GM23338 (cell line): ENCODE data around the gene UBTF. TPM values are rescaled to one million over a fixed set of nuclear protein-coding genes. Genes with fewer than 3 reads are reported as not detected.

Experiments
- ATAC-seq: fragments of 200-7000 bp; cut with Tn5 transposase; 3 replicates; pipeline ENCODE4 v1.9.1; 2020
- DNase-seq: peaks from one replicate; pipeline ENCODE4 v3.0.0-alpha.2; 2015; ENCODE audit warnings: low spot score
- H2AFZ ChIP-seq: fragments of 200-600 bp; sonication (generic); 2 replicates; pipeline ENCODE4 v1.8.0; 2016; ENCODE audit warnings: antibody characterized with exemption, mild to moderate bottlenecking, moderate library complexity
- H3F3A ChIP-seq: fragments of 200-600 bp; sonication (generic); replicated peaks from 2 replicates; pipeline ENCODE4 v1.8.0; 2017; ENCODE audit warnings: antibody characterized with exemption, mixed run types, low read depth
- H3K27ac ChIP-seq: fragments of 200-600 bp; sonication (generic); 2 replicates; pipeline ENCODE4 v1.6.1; 2016; ENCODE audit warnings: low read depth
- H3K27me3 ChIP-seq: fragments of 200-600 bp; sonication (generic); 2 replicates; pipeline ENCODE4 v1.8.0; 2016; ENCODE audit warnings: mild to moderate bottlenecking, mixed run types, moderate library complexity; ENCODE audit not compliant: insufficient read depth
- H3K36me3 ChIP-seq: fragments of 200-600 bp; sonication (generic); 2 replicates; pipeline ENCODE4 v1.8.0; 2016; ENCODE audit warnings: mild to moderate bottlenecking; ENCODE audit not compliant: insufficient read depth
- H3K4me1 ChIP-seq: fragments of 200-600 bp; sonication (generic); 2 replicates; pipeline ENCODE4 v1.8.0; 2016; ENCODE audit warnings: mild to moderate bottlenecking, moderate library complexity; ENCODE audit not compliant: insufficient read depth
- H3K4me2 ChIP-seq: fragments of 200-600 bp; sonication (generic); 2 replicates; pipeline ENCODE4 v1.7.1; 2017; ENCODE audit warnings: mixed run types
- H3K4me3 ChIP-seq: fragments of 200-600 bp; sonication (generic); 2 replicates; pipeline ENCODE4 v1.6.1; 2016; ENCODE audit warnings: mixed run types
- H3K79me2 ChIP-seq: fragments of 200-600 bp; sonication (generic); replicated peaks from 2 replicates; pipeline ENCODE4 v1.8.0; 2017; ENCODE audit warnings: mild to moderate bottlenecking; ENCODE audit not compliant: insufficient read depth
- H3K9me2 ChIP-seq: fragments of 200-600 bp; sonication (generic); 2 replicates; pipeline ENCODE4 v1.8.0; 2017; ENCODE audit not compliant: insufficient read depth
- H4K20me1 ChIP-seq: fragments of 200-600 bp; sonication (generic); replicated peaks from 2 replicates; pipeline ENCODE4 v1.8.0; 2017; ENCODE audit warnings: mild to moderate bottlenecking; ENCODE audit not compliant: insufficient read depth
- H3K27ac Mint-ChIP-seq: 2 replicates; pipeline ENCODE4 v1.8.0; 2020; ENCODE audit warnings: inconsistent platforms, mild to moderate bottlenecking, moderate library complexity, mixed read lengths
- H3K27me3 Mint-ChIP-seq: 3 replicates; pipeline ENCODE4 v1.8.0; 2022; ENCODE audit warnings: low read depth, mild to moderate bottlenecking, moderate library complexity, mixed read lengths, inconsistent platforms; ENCODE audit not compliant: insufficient read depth, poor library complexity
- H3K36me3 Mint-ChIP-seq: 3 replicates; pipeline ENCODE4 v1.8.0; 2021; ENCODE audit warnings: low read depth, mild to moderate bottlenecking, inconsistent platforms, moderate library complexity, mixed read lengths
- H3K4me1 Mint-ChIP-seq: 3 replicates; pipeline ENCODE4 v1.8.0; 2020; ENCODE audit warnings: mild to moderate bottlenecking, inconsistent platforms, mixed read lengths
- H3K4me3 Mint-ChIP-seq: 3 replicates; pipeline ENCODE4 v1.8.0; 2021; ENCODE audit warnings: moderate library complexity, mild to moderate bottlenecking, inconsistent platforms, mixed read lengths
- H3K9me3 Mint-ChIP-seq: 3 replicates; pipeline ENCODE4 v1.8.0; 2020; ENCODE audit warnings: moderate library complexity, mild to moderate bottlenecking, inconsistent platforms, mixed read lengths
- CREB1 ChIP-seq: fragments of 250-450 bp; sonication (Bioruptor Pico); IDR thresholded peaks from 2 replicates; pipeline ENCODE4 v1.5.0; 2020; ENCODE audit warnings: low read depth, mild to moderate bottlenecking, moderate library complexity
- CTCF ChIP-seq, 2 experiments: fragments of 200-600 bp in 1 of 2; sonication (generic) in 1 of 2; conservative IDR thresholded peaks; 2 replicates each; pipeline versions ENCODE4 v1.5.1 to v1.6.1; 2016 to 2017; ENCODE audit warnings: antibody characterized with exemption in 2 of 2, low read depth in 2 of 2, mild to moderate bottlenecking in 2 of 2, moderate library complexity in 1 of 2
- ETS1 ChIP-seq: IDR thresholded peaks from 2 replicates; pipeline ENCODE4 v1.6.1; 2016; ENCODE audit warnings: antibody characterized with exemption
- EZH2phosphoT487 ChIP-seq: fragments of 200-600 bp; sonication (generic); IDR thresholded peaks from one replicate; pipeline ENCODE4 v1.8.1; 2018; ENCODE audit warnings: antibody characterized with exemption; ENCODE audit not compliant: unreplicated experiment
- JUNB ChIP-seq: IDR thresholded peaks from one replicate; pipeline ENCODE4 v1.6.1; 2016; ENCODE audit warnings: antibody characterized with exemption; ENCODE audit not compliant: unreplicated experiment
- NANOG ChIP-seq: IDR thresholded peaks from 2 replicates; pipeline ENCODE4 v1.6.1; 2016; ENCODE audit warnings: antibody characterized with exemption, borderline replicate concordance
- POLR2AphosphoS5 ChIP-seq: IDR thresholded peaks from 2 replicates; pipeline ENCODE4 v1.6.1; 2016; ENCODE audit warnings: antibody characterized with exemption, low read depth
- STAT1 ChIP-seq: IDR thresholded peaks from one replicate; pipeline ENCODE4 v1.6.1; 2016; ENCODE audit warnings: antibody characterized with exemption; ENCODE audit not compliant: unreplicated experiment
- ZNF114 ChIP-seq: fragments of 250-450 bp; sonication (Bioruptor Pico); IDR thresholded peaks from 2 replicates; pipeline ENCODE4 v1.5.0; 2020; ENCODE audit warnings: mild to moderate bottlenecking, moderate library complexity
- ZNF462 ChIP-seq: fragments of 250-450 bp; sonication (Bioruptor Pico); IDR thresholded peaks from 2 replicates; pipeline ENCODE4 v1.5.0; 2020; ENCODE audit warnings: mild to moderate bottlenecking, moderate library complexity
- polyA plus RNA-seq: library from polyadenylated mRNA; unstranded; fragments of >200 nt; fragmentation: Nextera tagmentation; extraction: Ambion mirVana; gene quantifications from 2 replicates; pipeline ENCODE4 v1.2.1, GENCODE V29; 2016
- total RNA-seq: library from RNA; depleted of rRNA; stranded (reverse); fragments of >200 nt; shearing (Covaris generic); gene quantifications from 2 replicates; pipeline ENCODE4 v1.2.3, GENCODE V29; 2014

Gene UBTF
- total and polyA plus RNA-seq, 2 experiments from 2014 or later: 29.9 to 62.2 TPM

DNA sequence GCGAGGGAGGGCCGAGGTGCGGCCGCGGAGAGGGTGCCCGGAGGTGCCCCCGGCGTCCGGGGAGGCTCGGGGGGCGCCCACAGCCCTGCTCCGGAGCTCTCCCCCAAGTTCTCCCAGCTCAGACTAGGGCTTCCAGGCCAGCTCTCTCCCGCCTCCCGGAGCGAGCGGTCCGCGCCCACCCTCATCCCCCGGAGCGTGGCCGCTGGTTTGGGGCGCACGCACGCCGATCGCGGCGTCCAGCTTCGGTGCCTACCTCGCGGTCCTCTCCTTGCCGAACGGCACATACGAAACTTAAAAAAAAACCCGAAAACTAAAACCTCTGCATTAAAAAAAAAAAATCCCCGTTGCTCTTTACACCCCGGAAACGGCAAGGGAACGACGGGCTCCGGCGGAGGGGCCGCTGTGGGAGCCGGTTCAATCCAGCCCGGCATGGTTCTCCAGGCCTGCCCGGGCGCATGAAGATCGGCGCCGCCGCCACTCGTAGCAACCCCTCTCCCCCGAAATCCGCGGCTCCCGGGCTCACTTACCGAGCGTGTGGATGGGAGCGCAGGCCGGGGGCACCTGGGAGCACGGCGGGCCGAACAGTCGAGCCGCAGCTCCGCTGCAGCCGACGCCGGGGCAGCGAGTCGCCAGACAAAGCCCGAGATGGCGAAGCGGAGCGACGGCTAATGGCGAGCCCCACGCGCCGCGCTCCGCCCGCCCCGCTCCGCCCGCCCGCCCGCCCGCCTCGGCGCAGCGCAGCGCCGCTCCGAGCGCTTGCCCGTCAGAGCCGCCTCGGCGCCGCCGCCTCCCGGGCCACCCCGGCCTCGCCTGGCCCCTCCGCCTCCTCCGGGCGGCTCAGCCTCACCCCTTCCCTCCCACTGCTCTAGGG is 973 bp upstream of the UBTF start (continued):
- TF ChIP-seq ETS1 (no peak), CREB1 (CRISPR knock-in tag) (no peak), STAT1 (no peak), NANOG (no peak), CTCF (conservative IDR thresholded peaks at IDR 0.05; ENCODE audit: low read depth in 2 of 2) (no peak), POLR2AphosphoS5 (no peak; the same call in none of the 2 replicates)

DNA sequence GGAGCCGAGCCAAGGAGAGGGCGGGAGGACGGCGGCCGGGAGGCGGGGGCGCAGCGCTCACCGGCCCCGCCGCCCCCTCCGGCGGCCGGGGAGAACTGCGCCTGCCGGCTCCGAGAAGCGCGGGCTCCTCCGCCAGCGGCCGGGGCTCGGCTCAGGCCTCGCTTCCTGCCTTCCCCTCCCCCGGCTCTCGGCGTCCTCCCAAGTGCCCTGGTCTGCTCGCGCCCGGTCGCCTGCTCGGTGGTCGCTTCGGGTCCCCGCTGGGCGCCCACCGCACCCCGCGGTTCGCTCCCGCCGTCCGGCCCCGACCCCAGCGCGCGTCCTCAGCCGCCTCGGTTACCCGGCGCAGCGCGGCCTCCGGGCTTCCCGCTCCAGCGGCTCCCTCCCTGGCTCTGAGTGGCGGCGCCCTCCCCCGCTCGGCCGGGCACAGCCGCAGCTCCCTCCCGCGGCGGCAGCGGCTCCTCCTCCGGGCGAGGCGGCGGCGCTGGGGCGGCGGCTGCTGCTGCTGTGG is 313 bp downstream of the UBTF start:
- Histone ChIP-seq H3K4me1 (peaks cover 13% of the 10 kb centered on the region), H3K4me3 (peak overlapping the region; percentile 96), H3K79me2 (peaks cover 29% of the 10 kb centered on the region), H3K9me2 (no peaks in the 10 kb centered on the region), H4K20me1 (no peaks in the 10 kb centered on the region; the same call in none of the 2 replicates), H3K36me3 (peaks cover 15% of the 10 kb centered on the region), H3K27ac (no peak overlapping the region), H2AFZ (no peak overlapping the region), H3K4me2 (peak overlapping the region; percentile 97), H3K27me3 (peaks cover 11% of the 10 kb centered on the region; the same call in 1 of the 2 replicates), H3F3A (peaks cover 22% of the 10 kb centered on the region)
- Mint-ChIP-seq H3K4me1 (peaks cover 21% of the 10 kb centered on the region), H3K9me3 (no peaks in the 10 kb centered on the region), H3K36me3 (peaks cover 38% of the 10 kb centered on the region), H3K4me3 (peak overlapping the region; percentile 32; the same call in 2 of the 3 replicates), H3K27me3 (peaks cover 15% of the 10 kb centered on the region), H3K27ac (no peak overlapping the region)
- ATAC-seq (peak; percentile 4), DNase-seq (peak; percentile 80)
- no peak for TF ChIP-seq JUNB
- no peak for TF ChIP-seq ZNF462
- TF ChIP-seq CTCF (conservative IDR thresholded peaks at IDR 0.05; ENCODE audit: low read depth in 2 of 2): no peak
- TF ChIP-seq NANOG: no peak
- TF ChIP-seq CREB1 (CRISPR knock-in tag): no peak
- TF ChIP-seq STAT1: no peak
- no peak for TF ChIP-seq ZNF114
- TF ChIP-seq ETS1: no peak
- no peak for TF ChIP-seq EZH2phosphoT487
